Caki2 (cell line): Measurements from ENCODE around the gene ALOX15B. TPM values are rescaled to one million over a fixed set of nuclear protein-coding genes. Genes with fewer than 3 reads are reported as not detected.
"Not testable (repeated sequence)": the region's sequence is repeated elsewhere in the genome, so short reads cannot be mapped to it uniquely, and the experiment has no call there.

Source experiments
- DNase-seq: peaks from one replicate; pipeline ENCODE4 v3.0.0-alpha.2; 2015; ENCODE audit warnings: low read depth
- in situ Hi-C: cut with HindIII; loops from 2 replicates; pipeline ENCODE4 v1.10.0; 2016; ENCODE audit warnings: low sequenced_read_pairs, low pct_unique_long_range_greater_than_20kb, mixed read lengths
- total RNA-seq: library from RNA; depleted of rRNA; stranded (reverse); fragments of >200 nt; shearing (Covaris generic); gene quantifications from 2 replicates; pipeline ENCODE4 v1.2.3, GENCODE V29; 2014; ENCODE audit warnings: low replicate concordance

ALOX15B gene
- total RNA-seq, 1 experiment from 2014 or later, result not detected

GRCh38 chr17:8012045-8012580, 26.7 kb upstream of the ALOX15B start:
- DNase-seq, result no peak
- in situ Hi-C loops, result no loop called here

GRCh38 chr17:8012996-8013640, 25.7 kb upstream of the ALOX15B start:
- in situ Hi-C loops, result no loop called here
- no peak for DNase-seq

GRCh38 chr17:8013731-8014557, 24.9 kb upstream of the ALOX15B start:
- no peak for DNase-seq
- in situ Hi-C loops, result no loop called here

- no peak for DNase-seq
- in situ Hi-C loops, result no loop called here
These were observed 24.4 kb upstream of the ALOX15B start for GRCh38 chr17:8014558-8014850.

GRCh38 chr17:8015236-8015956, 23.5 kb upstream of the ALOX15B start:
- in situ Hi-C loops, result no loop called here
- DNase-seq, result no peak

- DNase-seq, result no peak
- in situ Hi-C loops, result no loop called here
These were observed 22.8 kb upstream of the ALOX15B start for GRCh38 chr17:8015957-8016631.

- DNase-seq, result no peak
- in situ Hi-C loops, result no loop called here
These were observed 22.0 kb upstream of the ALOX15B start for GRCh38 chr17:8016632-8017424.

- in situ Hi-C loops, result no loop called here
- no peak for DNase-seq
These were observed 20.4 kb upstream of the ALOX15B start for GRCh38 chr17:8018436-8018835.

GRCh38 chr17:8019166-8019565, 19.7 kb upstream of the ALOX15B start:
- DNase-seq, result no peak
- in situ Hi-C loops, result no loop called here

GRCh38 chr17:8019665-8020650, 18.9 kb upstream of the ALOX15B start:
- in situ Hi-C loops, result no loop called here
- peak; percentile 10 for DNase-seq

GRCh38 chr17:8020776-8021564, 17.9 kb upstream of the ALOX15B start:
- no peak for DNase-seq
- in situ Hi-C loops, result no loop called here

GRCh38 chr17:8021565-8022359, 17.1 kb upstream of the ALOX15B start:
- DNase-seq, result no peak
- in situ Hi-C loops, result no loop called here

GRCh38 chr17:8022360-8023003, 16.4 kb upstream of the ALOX15B start:
- DNase-seq, result no peak
- in situ Hi-C loops, result no loop called here

GRCh38 chr17:8024161-8024560, 14.7 kb upstream of the ALOX15B start:
- in situ Hi-C loops, DNase-seq: not testable (repeated sequence)
